Activated CD8-positive, alpha-beta memory T cell treated with anti-CD3 and anti-CD28 coated beads, Interleukin-2, amount 50 U/mL, for 24 hours (primary cell): ENCODE data around the gene PI4K2A.

Experiments
- DNase-seq: peaks from one replicate; pipeline ENCODE4 v3.0.0-alpha.2; 2020; ENCODE audit errors: extremely low read depth

Gene PI4K2A

GRCh38 chr10:97704341-97704740 is 63.9 kb downstream of the PI4K2A start:
- DNase-seq = no peak

GRCh38 chr10:97705006-97705670 is 64.7 kb downstream of the PI4K2A start:
- no peak for DNase-seq

- no peak for DNase-seq
Measured at GRCh38 chr10:97707134-97707861, 66.8 kb downstream of the PI4K2A start.

- DNase-seq = no peak
Measured at GRCh38 chr10:97708167-97708566, 67.7 kb downstream of the PI4K2A start.

GRCh38 chr10:97708976-97709946 is 68.8 kb downstream of the PI4K2A start:
- DNase-seq = no peak

GRCh38 chr10:97711640-97712572 is 71.4 kb downstream of the PI4K2A start:
- DNase-seq = no peak

- DNase-seq = no peak
Measured at GRCh38 chr10:97713339-97713825, 72.9 kb downstream of the PI4K2A start, which contains the start of gene MARVELD1. TSS of gene MARVELD1 (plus strand) at chr10:97713730. CDS start at chr10:97713877, 147 bp downstream.

- DNase-seq = no peak
Measured at GRCh38 chr10:97713826-97714400, 73.4 kb downstream of the PI4K2A start.

- no peak for DNase-seq
Measured at GRCh38 chr10:97714401-97715258, 74.2 kb downstream of the PI4K2A start.

- no peak for DNase-seq
Measured at GRCh38 chr10:97715259-97715874, 74.9 kb downstream of the PI4K2A start.

- DNase-seq = no peak
Measured at GRCh38 chr10:97717627-97718026, 77.2 kb downstream of the PI4K2A start.

GRCh38 chr10:97718178-97718577 is 77.7 kb downstream of the PI4K2A start:
- DNase-seq = no peak

- no peak for DNase-seq
Measured at GRCh38 chr10:97718659-97719142, 78.2 kb downstream of the PI4K2A start.

- no peak for DNase-seq
Measured at GRCh38 chr10:97719602-97720001, 79.1 kb downstream of the PI4K2A start.

- DNase-seq = no peak
Measured at GRCh38 chr10:97721871-97722780, 81.7 kb downstream of the PI4K2A start.

- DNase-seq = no peak
Measured at GRCh38 chr10:97723001-97723400, 82.5 kb downstream of the PI4K2A start.

GRCh38 chr10:97724341-97724941 is 84.0 kb downstream of the PI4K2A start:
- DNase-seq = no peak
